Measurements from ENCODE around the gene RAB35. TPM values are rescaled to one million over a fixed set of nuclear protein-coding genes. Genes with fewer than 3 reads are reported as not detected.

RAB35 gene
- total and polyA plus RNA-seq, 2 of the 4 experiments (the other 2 are of a cell fraction): 32.6 to 49.6 TPM

DNA sequence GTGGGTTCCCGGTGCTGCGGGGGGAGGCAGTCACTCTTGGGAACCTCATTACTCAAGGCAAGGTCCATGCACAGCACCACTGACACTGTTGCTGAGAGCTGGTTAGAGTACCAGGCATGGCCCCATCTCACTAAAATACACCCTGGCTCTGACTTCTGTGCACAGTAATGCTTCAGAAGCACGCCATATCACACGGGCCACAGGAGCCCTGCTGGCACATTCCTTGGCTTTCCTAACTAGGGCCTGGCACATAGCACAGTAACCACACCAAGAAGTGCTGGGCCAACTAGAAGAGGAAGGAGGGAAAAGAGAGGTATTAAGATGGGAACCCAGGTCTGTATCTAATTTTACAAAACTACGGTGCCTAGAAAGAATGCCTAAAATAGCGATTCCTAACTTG is 13.5 kb upstream of the RAB35 start:
- Histone ChIP-seq H3K4me2 (ENCODE audit: low read depth, low read length) (no peak overlapping the region), H3K18ac (ENCODE audit: low read depth, low read length) (no peak overlapping the region), H3K4me3 (ENCODE audit: insufficient read depth, low read depth, low read length) (no peak overlapping the region), H2AK9ac (replicated peaks; ENCODE audit: low read depth, low read length, poor library complexity) (no peak overlapping the region), H3K79me1 (ENCODE audit: low read depth in 1 of 2, low read length in 2 of 2) (peaks cover 4 to 17% of the 10 kb centered on the region in 2 experiments; a peak in 2 of 4 replicates), H2BK20ac (ENCODE audit: low read depth, low read length) (no peak overlapping the region), H3K14ac (replicated peaks; ENCODE audit: low read depth, low read length) (no peak overlapping the region), H3K56ac (ENCODE audit: extremely low read depth, insufficient read depth, low read length) (no peak overlapping the region), H3K27me3 (ENCODE audit: control insufficient read depth, insufficient read depth, low read length) (no peaks in the 10 kb centered on the region), H2BK15ac (ENCODE audit: low read depth, low read length) (no peak overlapping the region), H3K9ac (ENCODE audit: low read depth, low read length) (no peak overlapping the region), H2AK5ac (ENCODE audit: low read depth, low read length) (no peak overlapping the region), H3K23ac (ENCODE audit: low read depth, low read length) (no peak overlapping the region), H4K20me1 (ENCODE audit: insufficient read depth, low read length) (peaks cover 8% of the 10 kb centered on the region), H2BK120ac (ENCODE audit: low read depth, low read length) (no peak overlapping the region), H3K9me3 (ENCODE audit: control insufficient read depth, insufficient read depth, low read length) (no peaks in the 10 kb centered on the region), H3K4ac (ENCODE audit: low read depth, low read length) (no peak overlapping the region), H3K9me1 (ENCODE audit: insufficient read depth, low read length) (peaks cover 5% of the 10 kb centered on the region; the same call in 1 of the 2 replicates), H4K91ac (ENCODE audit: insufficient read depth, low read depth, low read length) (no peak overlapping the region), H2BK5ac (ENCODE audit: low read depth, low read length, poor library complexity, severe bottlenecking) (no peak overlapping the region), H4K8ac (ENCODE audit: low read depth in 2 of 2, low read length in 2 of 2) (no peak overlapping the region), H3K27ac (ENCODE audit: insufficient read depth, low read length) (no peak overlapping the region), H2AFZ (replicated peaks; ENCODE audit: low read length, poor library complexity) (no peak overlapping the region), H3K36me3 (ENCODE audit: control insufficient read depth, insufficient read depth, low read length) (peaks cover 85% of the 10 kb centered on the region), H4K5ac (ENCODE audit: low read depth, low read length) (no peak overlapping the region), H3K4me1 (ENCODE audit: control insufficient read depth, insufficient read depth, low read length) (peaks cover 3% of the 10 kb centered on the region; the same call in 1 of the 2 replicates)
- in situ Hi-C loops (cut with MboI; ENCODE audit: low sequenced_read_pairs): no loop called here
- POLR2A ChIA-PET (ENCODE audit: unreplicated experiment): no interaction called here
- BruUV-seq (replicated peaks): no TSS peak
- ATAC-seq (ENCODE audit: low read depth) (no peak), DNase-seq (no peak)
- CTCF ChIA-PET: no interaction called here
- 100% methylated on average over 2 of the region's 6 CpGs; no CpG with 5 or more reads in 1 of the 2 experiments for WGBS, 2 experiments (ENCODE audit: extremely low coverage in 2 of 2, insufficient read length in 1 of 2)
- dilution Hi-C loops (cut with HindIII; ENCODE audit: low sequenced_read_pairs, unreplicated experiment): no loop called here
- intact Hi-C loops (cut with micrococcal nuclease): no loop called here
- TF ChIP-seq BHLHE40 (IDR thresholded peaks at IDR 0.05; ENCODE audit: low read depth, low read length): no peak
- no peak for TF ChIP-seq POLR2A (IDR thresholded peaks at IDR 0.05; ENCODE audit: low read depth, low read length)
- no peak for TF ChIP-seq SMC3 (IDR thresholded peaks at IDR 0.05; ENCODE audit: low read depth, low read length)
- no peak for TF ChIP-seq CHD1 (IDR thresholded peaks at IDR 0.05; ENCODE audit: low read depth, low read length)
- no peak for TF ChIP-seq FOS (IDR thresholded peaks at IDR 0.05; ENCODE audit: low read depth, low read length)
- no peak for TF ChIP-seq MAFK (IDR thresholded peaks at IDR 0.05; ENCODE audit: low read depth, low read length)
- TF ChIP-seq, protein P1, sequence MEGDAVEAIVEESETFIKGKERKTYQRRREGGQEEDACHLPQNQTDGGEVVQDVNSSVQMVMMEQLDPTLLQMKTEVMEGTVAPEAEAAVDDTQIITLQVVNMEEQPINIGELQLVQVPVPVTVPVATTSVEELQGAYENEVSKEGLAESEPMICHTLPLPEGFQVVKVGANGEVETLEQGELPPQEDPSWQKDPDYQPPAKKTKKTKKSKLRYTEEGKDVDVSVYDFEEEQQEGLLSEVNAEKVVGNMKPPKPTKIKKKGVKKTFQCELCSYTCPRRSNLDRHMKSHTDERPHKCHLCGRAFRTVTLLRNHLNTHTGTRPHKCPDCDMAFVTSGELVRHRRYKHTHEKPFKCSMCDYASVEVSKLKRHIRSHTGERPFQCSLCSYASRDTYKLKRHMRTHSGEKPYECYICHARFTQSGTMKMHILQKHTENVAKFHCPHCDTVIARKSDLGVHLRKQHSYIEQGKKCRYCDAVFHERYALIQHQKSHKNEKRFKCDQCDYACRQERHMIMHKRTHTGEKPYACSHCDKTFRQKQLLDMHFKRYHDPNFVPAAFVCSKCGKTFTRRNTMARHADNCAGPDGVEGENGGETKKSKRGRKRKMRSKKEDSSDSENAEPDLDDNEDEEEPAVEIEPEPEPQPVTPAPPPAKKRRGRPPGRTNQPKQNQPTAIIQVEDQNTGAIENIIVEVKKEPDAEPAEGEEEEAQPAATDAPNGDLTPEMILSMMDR (conservative IDR thresholded peaks at IDR 0.05; ENCODE audit: low read depth, low read length): no peak
- TF ChIP-seq RCOR1 (IDR thresholded peaks at IDR 0.05; ENCODE audit: insufficient replicate concordance, low read length): no peak
- TF ChIP-seq NFE2L2 (IDR thresholded peaks at IDR 0.05; ENCODE audit: low read depth, low read length): no peak
- no peak for TF ChIP-seq RFX5 (IDR thresholded peaks at IDR 0.05; ENCODE audit: low read depth, low read length)

Data from IMR-90 (cell line).